Glomerular visceral epithelial cell (primary cell): ENCODE data around the gene PSMG3.

Experiments used
- DNase-seq: peaks from one replicate; pipeline ENCODE4 v3.0.0-alpha.2; 2016; ENCODE audit errors: extremely low spot score

PSMG3 gene

DNA sequence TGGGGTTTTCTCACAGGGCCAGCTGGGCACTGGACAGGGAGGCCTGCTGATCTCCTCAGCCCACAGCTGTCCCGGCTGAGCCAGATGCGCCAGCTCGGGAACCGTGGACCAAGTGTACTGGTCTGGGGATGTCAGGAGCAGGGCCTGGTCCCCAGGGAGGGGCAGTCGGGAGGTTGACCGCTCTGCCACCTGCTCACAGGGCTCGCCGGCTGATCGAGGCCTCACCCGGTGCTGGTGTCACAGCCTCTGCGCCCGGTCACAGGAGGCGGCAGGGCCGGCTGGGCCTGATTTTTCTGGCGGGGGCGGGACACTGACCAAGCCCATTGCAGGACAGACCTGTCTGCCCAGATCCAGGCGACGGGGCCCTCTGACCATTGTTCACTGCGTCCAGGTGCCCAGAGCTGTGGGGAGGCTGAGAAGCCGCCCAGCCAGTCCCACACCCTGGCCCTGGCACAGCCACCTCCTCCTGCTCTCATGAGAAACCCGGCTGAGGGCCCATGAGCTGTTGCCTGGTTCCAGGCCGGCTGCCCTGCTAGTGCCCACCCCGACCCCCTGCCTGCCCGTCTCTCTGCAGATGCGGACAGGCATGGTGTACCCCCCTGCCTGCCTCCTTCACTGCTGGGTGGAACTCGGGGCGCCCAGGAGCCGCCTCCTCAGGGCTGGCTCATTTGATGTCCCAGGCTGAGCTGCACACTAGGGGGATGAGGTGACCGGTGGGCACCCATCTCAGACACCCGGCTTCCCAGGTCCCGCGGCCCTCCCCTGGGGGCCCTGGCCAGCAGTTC is 10.8 kb downstream of the PSMG3 start:
- no peak for DNase-seq

DNA sequence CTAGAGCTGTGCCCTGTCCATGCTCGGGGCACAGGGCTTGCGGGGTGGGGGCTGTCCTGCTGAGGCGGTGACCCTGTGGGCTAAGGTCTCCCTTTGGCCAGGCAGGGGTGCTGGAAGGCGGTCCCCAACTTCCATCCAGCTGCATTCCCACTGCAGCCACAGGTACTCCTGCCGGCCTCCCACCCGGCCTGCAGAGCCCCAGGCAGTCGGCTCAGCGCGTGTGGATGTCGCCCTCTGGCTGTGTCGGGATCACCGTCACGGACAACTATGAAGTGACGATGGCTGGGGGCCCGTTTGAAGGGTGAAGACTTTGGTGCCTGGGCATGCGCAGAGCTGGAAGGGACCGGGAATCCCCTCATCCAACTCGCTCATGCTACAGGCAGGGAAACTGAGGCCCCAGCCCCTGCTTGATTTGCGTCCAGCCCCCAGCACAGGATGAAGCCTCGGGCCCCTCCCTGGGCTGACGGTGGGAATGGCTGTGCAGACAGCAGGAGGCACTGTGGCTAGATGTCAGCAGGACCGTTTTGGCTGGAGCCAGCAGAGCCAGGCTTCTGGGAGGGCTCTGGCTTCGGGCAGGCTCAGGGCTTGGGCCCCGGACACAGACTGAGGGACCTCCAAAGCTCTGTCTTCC is 11.5 kb downstream of the PSMG3 start:
- DNase-seq, result no peak

DNA sequence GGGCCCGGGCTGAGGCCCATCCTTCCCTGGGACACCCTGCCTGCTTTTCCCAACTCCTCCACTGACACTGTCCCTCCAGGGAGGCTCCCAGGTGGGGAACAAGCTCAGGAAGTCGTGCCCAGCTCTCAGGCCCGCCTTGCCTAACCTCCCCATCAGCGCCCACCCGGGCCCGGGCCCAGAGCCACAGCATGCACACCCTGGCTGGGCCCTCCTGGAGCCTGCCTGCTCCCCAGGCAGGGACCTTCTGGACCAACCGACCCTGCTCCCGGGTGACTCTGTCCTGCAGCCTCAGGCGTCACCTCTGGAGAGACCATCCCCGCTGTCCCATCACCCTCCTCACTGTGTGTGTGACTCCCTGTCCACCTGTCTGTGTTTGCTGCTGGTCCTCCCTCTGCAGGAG is 12.1 kb downstream of the PSMG3 start:
- no peak for DNase-seq

DNA sequence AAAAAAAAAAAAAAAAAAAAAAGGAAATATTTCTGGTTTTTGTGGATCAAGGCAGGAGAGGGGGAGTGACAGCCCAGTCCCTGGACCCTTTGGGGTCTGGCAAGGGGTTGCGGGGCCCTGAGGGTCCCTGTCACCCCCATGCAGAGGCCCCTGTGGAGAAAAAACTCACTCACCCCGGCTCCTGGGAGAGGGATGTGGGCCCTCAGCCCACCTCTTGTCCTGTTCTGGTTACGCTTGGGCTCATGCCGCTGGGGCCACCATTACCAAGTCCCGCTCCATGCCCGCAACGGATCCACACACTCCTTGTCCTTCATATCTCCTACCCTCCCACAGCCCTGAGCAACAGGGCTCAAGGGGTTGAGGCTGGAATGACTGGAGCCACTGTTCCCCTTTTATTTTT is 12.8 kb downstream of the PSMG3 start:
- no peak for DNase-seq

DNA sequence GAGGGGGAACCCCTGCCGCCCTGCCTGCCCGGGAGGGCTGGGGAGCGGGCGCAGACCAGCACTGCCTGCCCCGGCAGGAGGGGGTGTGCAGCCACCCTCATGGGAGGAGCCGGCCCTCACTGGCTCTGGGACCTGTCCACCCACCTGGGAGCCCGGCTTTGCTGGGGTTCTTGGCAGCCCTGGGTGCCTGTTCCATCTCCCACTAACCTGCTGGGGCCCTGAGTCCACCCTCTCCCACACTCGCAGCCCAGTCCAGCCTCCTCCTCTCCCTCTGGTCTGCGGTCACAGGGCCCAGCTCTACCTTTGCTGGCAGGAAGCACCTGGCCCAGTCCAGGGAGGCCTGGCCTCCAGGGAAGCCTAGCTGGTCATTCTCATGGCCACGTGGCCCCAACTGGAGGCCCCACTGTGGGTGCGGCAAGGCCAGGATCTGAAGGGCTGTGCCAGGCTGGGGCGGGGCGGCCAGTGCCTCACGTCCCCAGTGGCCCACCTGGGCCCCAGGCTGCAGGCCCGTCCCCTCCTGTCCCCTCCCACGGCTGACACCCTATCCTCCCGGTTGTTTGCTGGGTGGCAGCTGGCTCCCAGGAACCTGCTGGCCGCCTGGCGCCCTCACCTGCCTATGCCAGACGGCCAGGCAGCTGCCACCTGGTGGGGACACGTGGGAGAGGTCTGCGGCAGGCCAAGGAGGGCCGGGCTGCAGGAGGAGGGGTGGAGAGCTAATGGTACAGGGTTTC is 13.9 kb downstream of the PSMG3 start, which contains the start of gene TMEM184A:
Gene TMEM184A, minus strand, starts transcription at position 393 of the 731 bp plus-strand sequence. CDS start 721 bp downstream, outside the sequence.
- DNase-seq, result peak; percentile 78

DNA sequence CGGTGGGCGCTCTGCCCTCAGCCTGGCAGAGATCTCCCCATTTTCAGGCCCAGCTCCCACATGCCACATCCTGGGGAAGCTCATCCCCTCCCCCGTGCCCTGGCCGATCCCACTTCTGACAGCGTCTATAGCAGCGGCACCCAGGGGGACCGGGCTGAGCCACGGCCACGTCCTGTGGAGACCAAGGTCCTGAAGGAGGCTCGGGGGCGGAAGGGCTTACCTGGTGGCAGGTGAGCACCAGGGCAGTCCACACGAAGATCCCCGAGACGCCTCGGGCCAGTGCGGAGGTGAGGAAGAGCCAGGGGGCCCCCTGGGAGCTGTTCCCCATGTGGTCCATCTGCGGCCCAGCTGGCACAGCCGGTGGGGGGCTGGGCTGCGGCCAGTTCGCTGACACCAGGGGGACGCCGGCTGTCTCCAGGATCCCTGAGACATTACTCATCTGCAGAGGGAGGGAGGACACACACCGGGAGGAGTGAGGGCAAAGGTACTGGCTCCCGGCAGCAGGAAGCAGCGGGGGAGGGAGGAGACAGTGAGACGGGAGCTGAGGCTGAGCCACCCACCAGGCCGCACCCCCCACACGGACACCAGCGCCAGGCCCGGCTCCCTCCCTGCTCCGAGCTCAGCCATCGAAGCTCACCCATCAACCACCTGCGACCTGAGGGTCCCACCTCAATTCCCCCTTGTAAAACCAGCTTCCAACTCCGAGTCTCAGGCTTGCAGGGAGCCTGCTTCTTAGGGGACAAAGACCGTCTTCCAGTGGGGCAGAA is 14.6 kb downstream of the PSMG3 start:
- DNase-seq, result peak; percentile 96

DNA sequence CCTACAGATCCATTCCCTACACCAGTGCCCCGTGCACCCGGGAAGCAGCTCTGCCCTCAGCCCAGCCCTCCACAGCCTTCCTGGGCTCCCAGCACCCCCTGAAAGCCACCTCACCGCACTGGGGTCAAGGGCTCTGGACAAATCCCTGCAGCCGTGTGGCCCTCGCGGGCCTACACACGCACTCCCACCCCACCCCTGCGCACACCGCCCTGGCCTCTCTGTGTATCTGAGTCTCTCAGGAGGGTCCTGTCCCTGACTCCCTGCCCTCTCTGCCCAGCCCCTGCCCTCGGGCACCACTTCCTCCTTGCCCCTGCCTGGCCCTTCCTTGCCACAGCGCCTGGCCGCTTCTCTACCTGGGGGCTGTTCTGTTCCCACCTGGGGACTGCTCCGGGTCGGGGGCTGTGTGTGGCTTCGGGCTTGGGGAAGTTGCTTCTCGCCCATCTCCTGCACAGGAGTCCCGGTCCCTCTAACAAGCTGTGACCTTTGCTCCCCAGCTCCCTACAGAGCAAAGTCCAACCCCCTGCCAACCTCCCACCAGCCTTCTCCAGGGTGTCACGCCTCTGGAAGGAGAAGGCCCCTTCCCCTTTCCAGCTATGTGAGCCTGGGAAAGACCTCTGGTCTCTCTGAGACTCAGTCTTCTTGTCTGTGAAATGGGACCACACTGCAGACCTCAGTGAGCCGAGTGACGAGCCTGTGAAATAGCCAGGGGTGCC is 15.3 kb downstream of the PSMG3 start:
- no peak for DNase-seq

DNA sequence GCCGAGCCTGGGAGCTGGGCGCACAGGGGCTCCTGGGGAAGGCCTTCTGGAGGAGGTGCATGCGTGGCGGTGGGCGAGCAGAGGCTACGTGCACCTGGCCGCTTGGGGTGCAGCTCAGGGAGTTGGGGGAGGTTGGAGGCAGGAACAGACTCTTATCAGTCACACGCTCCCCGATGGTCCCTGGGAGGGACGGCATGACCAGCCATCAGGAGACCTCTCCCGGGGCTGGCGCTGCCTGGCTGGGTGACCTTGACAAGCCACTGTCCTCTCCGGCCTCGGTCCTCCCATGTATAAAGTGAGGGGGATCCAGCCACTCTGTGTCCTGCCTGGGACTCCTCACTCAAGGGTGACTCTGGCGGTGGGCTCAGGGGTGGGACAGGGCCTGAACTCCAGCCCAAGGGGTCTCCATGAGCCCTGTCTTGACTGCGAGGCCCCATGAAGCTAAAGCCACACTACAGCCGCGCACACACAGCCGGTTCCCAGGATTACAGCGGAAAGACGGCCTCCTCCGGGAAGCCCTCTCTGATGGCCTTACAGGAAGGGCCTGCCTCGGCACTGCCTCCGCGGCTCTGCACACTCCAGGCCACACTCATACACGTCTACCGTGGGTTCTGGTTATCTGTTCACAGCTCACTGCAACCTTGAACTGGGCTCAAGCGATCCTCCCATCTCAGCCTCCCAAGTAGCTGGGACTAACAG is 16.2 kb downstream of the PSMG3 start:
- DNase-seq, result no peak

DNA sequence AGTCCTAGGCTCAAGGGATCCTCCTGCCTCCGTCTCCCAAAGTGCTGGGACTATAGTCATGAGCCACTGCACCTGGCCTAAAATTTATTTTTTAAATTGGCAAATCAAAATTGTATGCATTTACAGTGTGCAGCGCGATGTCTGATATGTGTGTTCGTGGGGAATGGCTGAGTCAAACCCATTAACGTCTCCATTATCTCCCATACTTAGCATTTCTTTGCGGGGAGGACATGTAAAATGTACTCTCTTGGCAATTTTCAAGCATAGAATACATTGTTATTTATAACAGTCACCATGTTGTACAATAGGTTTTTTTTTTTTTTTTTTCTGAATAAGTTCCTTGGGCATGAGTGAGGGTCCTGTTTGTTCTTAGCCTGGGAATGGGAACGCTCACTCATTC is 17.6 kb downstream of the PSMG3 start:
- no peak for DNase-seq

DNA sequence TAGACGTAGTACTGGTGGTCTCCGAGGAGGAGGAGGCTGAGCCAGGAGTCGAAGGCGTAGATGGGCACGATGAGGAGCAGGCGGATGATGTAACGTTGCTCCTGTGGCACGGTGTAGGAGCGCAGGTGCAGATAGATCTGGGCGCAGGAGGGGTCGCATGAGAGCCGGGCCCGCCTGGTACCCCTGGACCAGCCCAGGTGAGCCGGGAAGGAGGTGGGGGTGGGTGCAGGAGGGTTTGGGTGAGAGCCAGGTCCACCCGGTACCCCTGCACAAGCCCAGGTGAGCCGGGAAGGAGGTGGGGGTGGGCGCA is 19.0 kb downstream of the PSMG3 start:
- no peak for DNase-seq

DNA sequence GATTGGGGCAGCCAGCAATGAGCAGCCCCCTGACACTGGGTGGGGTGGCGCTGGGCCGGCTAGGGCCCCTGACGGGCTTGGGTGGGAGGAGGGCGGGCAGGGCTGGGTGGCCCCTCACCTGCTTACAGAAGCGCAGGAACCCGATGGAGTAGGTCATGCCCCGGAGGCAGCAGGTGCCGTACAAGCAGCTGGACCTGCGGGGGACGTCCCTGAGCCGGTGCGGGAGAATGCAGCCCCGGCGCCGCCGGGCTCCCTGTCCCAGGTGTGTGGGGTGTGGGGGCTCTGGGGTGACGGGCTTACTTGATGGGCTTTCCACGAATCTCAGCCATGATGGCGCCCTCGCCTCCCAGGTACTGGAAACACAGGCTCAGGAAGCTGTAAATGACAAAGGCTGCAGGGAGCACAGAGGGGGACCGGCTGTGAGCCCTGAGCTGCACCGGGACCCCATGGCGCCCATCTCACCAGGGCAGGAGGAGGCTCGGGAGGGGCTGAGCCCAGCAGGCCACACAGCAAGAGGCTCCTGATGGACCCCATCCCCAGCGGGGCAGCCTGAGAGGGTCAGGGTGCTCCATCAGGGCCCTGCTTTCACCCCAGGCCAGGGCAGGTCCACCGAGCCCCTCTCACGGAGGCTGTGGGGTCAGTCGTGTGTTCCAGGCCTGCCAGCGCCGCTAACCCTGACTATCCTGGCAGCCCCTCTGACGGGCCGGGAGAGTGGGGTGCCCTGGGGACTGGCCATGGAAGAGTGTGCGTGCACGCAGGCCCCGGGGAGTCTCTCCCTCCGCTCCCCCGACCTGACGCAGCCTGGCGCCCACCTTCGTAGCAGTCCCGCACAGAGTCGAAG is 19.6 kb downstream of the PSMG3 start:
- no peak for DNase-seq

DNA sequence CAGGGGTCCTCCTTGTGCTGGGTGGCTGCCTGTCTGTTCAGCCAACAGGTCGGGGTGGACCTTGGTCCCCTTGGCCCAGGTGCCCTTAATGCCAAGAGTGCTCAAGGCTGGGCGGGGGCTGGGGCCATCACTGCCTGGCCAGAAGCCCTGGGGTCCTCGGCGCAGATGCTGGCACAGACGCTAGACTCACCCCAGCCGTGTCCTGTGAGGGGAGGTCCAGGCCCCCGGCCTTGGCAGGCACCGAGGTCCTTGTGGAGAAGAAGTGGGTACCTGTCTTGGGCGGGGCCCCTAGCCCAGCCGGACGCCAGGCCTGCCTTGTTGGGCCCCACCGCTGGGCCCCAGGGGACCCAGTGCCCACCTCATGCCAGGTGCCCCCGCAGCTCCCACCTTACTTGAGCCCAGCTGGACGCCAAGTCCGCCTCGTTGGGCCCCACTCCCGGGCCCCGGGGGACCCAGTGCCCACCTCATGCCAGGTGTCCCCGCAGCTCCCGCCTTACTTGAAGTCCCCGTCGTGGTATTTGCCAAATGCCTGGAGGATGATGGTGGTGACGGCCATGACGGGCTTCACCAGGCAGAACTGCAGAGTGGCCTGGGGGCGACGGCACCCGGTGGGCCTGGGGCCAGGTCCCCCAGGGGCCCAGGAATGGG is 20.4 kb downstream of the PSMG3 start:
- no peak for DNase-seq

DNA sequence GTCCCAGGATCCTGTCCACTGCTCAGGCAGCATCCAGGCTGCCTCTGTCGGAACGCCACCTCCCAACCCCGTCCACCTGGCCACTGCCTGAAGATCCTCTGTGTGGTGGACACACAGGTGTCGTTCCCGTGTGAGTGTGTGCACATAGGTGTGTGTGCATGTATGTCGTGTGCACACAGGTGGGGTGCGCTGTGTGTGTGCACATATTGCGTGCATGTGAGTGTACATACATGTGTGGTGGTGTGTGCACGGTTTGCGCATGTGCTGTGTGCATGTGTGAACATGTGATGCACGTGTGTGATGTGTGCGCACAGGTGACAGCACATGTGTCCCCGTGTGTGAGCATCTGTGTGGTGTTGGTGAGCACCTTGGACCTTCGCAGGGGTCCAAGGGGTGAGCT is 20.9 kb downstream of the PSMG3 start:
- no peak for DNase-seq

DNA sequence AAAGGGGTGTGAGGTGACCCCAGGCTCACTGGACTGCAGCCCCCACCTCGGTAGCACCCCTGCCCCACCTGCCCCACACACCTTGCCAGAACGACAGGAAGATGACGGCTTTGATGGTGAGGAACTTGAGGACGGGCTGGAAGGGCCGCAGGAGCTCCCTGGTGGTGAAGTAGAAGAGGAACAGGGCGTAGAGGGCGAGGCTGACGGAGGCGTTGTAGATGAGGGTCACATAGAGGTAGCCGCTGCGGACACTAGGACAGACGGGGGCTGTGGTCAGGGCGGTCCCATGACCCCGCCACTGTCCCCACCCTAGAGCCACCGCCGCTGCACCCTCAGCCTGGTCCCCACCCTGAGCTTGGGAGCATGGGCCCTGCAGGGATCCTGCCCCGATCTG is 21.4 kb downstream of the PSMG3 start:
- DNase-seq, result no peak

DNA sequence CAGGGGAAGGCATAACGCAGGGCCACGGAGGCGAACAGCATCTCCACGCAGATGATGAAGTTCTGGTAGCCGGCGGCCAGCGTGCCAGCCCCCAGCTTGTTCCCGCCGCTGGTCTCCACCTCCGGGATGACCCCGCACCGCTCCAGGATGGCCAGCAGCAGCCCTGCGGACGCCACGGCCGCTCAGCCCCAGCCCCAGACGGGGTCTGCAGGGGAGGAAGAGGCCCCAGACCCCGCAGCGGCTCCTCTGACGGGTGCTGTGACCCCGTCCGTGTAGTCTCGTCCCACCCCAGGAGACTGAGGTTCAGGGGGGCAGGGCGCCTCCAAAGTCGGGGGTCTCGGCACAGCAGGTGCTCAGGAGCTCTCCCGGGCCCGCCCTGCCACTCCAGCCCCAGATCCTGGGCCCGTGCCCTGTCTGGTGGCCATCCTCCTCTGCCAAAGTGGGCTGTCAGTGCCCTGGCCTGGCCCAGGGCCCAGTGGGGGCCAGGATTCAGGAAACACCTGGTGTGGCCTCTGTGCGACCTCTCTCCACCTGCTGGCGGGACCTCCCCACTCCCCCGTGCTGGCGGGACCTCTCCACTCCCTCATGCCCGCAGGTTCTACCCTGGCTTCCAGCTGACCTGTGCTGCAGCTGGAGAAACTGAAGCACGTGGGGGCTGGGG is 21.9 kb downstream of the PSMG3 start:
- no peak for DNase-seq

DNA sequence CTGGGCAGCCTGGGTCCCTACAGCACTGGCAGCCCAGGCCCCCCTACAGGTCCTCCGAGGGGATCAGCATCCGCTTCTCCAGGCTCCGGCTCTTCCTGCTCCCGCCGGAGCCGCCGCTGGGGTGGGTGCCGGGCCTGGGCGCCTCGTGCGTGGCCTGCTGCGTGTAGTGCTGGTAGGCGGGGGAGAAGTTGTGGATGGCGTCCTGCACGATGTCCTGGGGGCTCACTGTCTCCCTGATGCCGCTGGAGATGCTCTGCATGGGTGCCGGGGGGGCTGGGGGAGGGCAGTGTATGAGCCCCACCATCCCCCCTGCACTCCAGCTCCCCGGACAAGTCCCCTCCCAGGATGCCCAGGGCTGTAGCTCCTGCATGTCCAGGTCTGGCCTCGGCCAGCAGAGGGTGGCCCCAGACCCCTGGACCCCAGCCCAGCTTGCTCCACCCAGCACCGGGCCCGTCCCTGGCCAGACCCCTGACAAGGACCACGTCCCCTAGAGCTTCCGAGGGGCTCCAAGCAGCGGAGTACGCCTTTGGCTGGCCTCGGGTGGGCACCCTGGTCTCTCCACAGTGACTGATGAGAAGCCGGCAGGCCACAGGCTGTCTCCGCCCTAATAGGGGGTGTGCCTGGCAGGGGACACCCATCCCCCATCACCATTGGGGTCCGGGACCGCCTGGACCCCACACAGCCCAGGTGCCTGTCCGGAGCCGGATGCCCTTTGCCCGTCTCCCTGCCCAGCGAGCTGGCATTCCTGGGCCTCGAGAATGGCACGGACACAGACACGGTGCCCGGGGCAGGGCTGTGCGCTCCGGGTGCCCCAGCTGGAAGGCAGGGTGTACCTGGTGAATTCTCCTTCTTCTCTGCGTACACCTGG is 22.7 kb downstream of the PSMG3 start:
- no peak for DNase-seq

DNA sequence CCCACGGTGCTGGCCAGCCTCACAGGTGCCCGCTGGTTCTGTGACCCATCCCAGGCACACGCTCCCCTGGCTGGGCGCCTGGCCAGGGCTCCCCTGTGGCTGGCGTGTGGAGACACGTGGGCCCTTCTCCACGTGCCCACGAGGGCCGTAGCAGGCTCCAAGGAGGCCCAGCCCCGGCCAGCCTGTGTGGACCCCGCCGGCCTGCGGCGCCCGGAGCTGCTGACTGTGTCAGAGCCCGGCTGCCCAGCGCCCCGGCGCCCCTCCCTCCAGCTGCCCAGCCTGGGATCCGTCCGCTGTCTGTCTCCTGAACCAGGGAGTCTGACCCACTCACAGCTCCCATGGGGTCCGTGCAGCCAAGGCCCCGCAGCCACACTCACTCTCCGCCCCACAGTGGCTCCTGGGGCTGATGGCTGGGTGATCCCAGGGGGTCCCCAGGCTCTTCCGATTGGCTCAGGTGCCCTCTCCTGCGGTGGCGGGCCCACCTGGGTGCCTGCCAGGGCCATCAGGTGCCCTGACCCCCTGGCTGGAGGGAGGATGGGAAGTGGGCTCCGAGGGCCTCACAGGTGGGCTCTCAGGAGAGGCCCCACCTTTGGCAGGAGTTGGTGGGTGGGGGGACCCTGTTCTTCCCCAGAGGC is 23.4 kb downstream of the PSMG3 start:
- DNase-seq, result no peak
